Esophagus squamous epithelium (tissue), 5 donors: ENCODE data around the gene HMCN1. TPM values are rescaled to one million over a fixed set of nuclear protein-coding genes. Genes with fewer than 3 reads are reported as not detected.

ENCODE experiments used
- DNase-seq: peaks from one replicate; lab custom pipeline; 2025; lab: John Stamatoyannopoulos, UW
- H3K27ac ChIP-seq, 4 donors: fragments of 200-600 bp; sonication (generic); one replicate each; pipeline ENCODE4 v1.5.1; 2016 to 2019; ENCODE audit warnings: mild to moderate bottlenecking in 1 of 4
- H3K27me3 ChIP-seq, 4 donors: fragments of 200-600 bp; sonication (generic); 1 replicate in 3 of 4; 2 replicates in 1 of 4; pipeline versions ENCODE4 v1.5.1 to v1.6.0; 2017 to 2021; ENCODE audit warnings: antibody characterized with exemption in 1 of 4
- H3K36me3 ChIP-seq, 3 donors: fragments of 200-600 bp; sonication (generic); one replicate each; pipeline ENCODE4 v1.5.1; 2016 to 2019
- H3K4me1 ChIP-seq, 3 donors: fragments of 200-600 bp; sonication (generic); one replicate each; pipeline ENCODE4 v1.5.1; 2017 to 2019
- H3K4me3 ChIP-seq, 4 donors: fragments of 200-600 bp; sonication (generic); 1 replicate in 3 of 4; 2 replicates in 1 of 4; pipeline ENCODE4 v1.5.1; 2016 to 2019; ENCODE audit warnings: mild to moderate bottlenecking in 2 of 4, moderate library complexity in 1 of 4
- H3K9me3 ChIP-seq, 3 donors: fragments of 200-600 bp; sonication (generic); one replicate each; pipeline ENCODE4 v1.5.1; 2016 to 2019
- CTCF ChIP-seq, 6 experiments: fragments of 450-650 bp in 4 of 6; fragments of 200-600 bp in 2 of 6; sonication (generic) in 2 of 6; IDR thresholded peaks; one replicate each; pipeline ENCODE4 v1.5.1; 2016 to 2019; ENCODE audit warnings: antibody characterized with exemption in 6 of 6, mild to moderate bottlenecking in 4 of 6, moderate library complexity in 4 of 6
- POLR2A ChIP-seq, 4 donors: fragments of 450-650 bp; IDR thresholded peaks; one replicate each; pipeline ENCODE4 v1.6.1; 2017; ENCODE audit warnings: antibody characterized with exemption in 4 of 4, mild to moderate bottlenecking in 4 of 4, moderate library complexity in 3 of 4
- WGBS, 2 donors: methylation state at CpG; one replicate each; pipeline ENCODE4 v1.1.5; 2018; 5-methylcytosine and 5-hydroxymethylcytosine counted together
- intact Hi-C: fragments of 100-400 bp; cut with DNase I; formaldehyde crosslinking; loops from one replicate; pipeline ENCODE4 v1.15.0; 2022
- total RNA-seq, 4 donors: library from RNA; depleted of rRNA; stranded (reverse); fragments of >200 nt; gene quantifications; one replicate each; pipeline ENCODE4 v1.1.0, GENCODE V29; 2016
- donor health status: DM: yes; HTN: yes; CAD: no.

Gene HMCN1
- total RNA-seq, 4 donors from 2014 or later: 0.49 to 6.7 (median 3.3) TPM

DNA sequence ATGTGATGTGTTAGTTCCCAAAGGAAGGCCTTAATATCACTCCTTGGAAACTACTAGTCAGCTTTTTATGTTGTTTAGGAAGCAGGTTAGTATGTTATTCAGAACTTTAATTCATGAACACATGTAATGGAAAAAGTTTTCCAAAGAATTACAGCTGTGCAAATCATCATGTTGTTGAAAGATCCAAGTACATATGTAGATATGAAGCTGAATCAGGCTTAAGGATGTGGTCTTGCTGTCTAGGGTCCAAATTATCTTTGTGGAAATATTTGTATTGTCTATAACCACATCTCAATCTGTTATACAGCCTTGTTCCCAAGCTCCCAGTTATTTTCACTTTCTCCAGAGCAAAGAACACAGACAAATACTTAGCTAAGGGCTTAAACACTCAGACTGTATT lies 409.3 kb downstream of the HMCN1 start:
- intact Hi-C loops: loop anchor here (10.0 kb wide), 1 partner anchor 61 kb away; no protein-coding TSS in a partner anchor

GRCh38 chr1:186144505-186144904 lies 410.3 kb downstream of the HMCN1 start:
- 77 to 90% methylated on average over 5 of the region's 5 CpGs for WGBS, 2 donors
- DNase-seq: no peak
- TF ChIP-seq POLR2A (IDR thresholded peaks at IDR 0.05): no peak
- Histone ChIP-seq H3K9me3 (no peaks in the 10 kb centered on the region), H3K27ac (no peak overlapping the region), H3K4me1 (no peaks in the 10 kb centered on the region), H3K27me3 (no peaks in the 10 kb centered on the region), H3K36me3 (peaks cover 0 to 7% (median 0%) of the 10 kb centered on the region in 3 donors), H3K4me3 (no peak overlapping the region)
- intact Hi-C loops: loop anchor here (10.0 kb wide), 1 partner anchor 60 kb away; no protein-coding TSS in a partner anchor

More for the DNA sequence above, 409.3 kb downstream of the HMCN1 start:
- no peak for DNase-seq
- H3K27ac ChIP-seq: peak overlapping the region in 1 of 4 donors; percentile 19
- H3K9me3 ChIP-seq: no peaks in the 10 kb centered on the region
- no peaks in the 10 kb centered on the region for H3K4me1 ChIP-seq
- no peak overlapping the region for H3K4me3 ChIP-seq
- TF ChIP-seq POLR2A (IDR thresholded peaks at IDR 0.05) (no peak), CTCF (IDR thresholded peaks at IDR 0.05) (no peak)
- peaks cover 0 to 7% (median 0%) of the 10 kb centered on the region in 3 donors for H3K36me3 ChIP-seq
- H3K27me3 ChIP-seq: no peaks in the 10 kb centered on the region

- 83 to 84% methylated on average over 2 of the region's 2 CpGs for WGBS, 2 donors
- TF ChIP-seq CTCF (IDR thresholded peaks at IDR 0.05): no peak
- TF ChIP-seq POLR2A (IDR thresholded peaks at IDR 0.05): no peak
- H3K4me1 ChIP-seq: no peaks in the 10 kb centered on the region
- no peak for DNase-seq
- H3K27me3 ChIP-seq: no peaks in the 10 kb centered on the region
- intact Hi-C loops: loop anchor here (10.0 kb wide), 1 partner anchor 58 kb away; no protein-coding TSS in a partner anchor
- peaks cover 0 to 7% (median 0%) of the 10 kb centered on the region in 3 donors for H3K36me3 ChIP-seq
- no peak overlapping the region for H3K4me3 ChIP-seq
- H3K9me3 ChIP-seq: no peaks in the 10 kb centered on the region
- no peak overlapping the region for H3K27ac ChIP-seq
These were observed 412.8 kb downstream of the HMCN1 start for GRCh38 chr1:186146974-186147373.

DNA sequence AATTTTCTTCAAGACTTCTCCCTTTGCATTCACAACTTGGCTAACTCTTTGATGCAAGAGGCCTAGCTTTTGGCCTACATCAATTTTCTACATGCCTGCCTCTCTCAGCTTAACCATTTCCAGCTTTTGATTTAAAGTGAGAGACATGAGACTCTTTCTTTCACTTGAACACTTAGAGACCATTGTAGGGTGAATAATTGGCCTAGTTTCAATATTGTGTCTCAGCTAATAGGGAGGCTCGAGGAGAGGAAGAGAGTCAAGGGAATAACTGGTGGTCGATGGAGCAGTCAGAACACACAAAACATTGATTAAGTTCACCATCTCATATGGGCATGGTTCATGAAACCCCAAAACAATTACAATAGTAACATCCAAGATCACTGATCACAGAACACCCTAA lies 415.4 kb downstream of the HMCN1 start:
- no peak for DNase-seq
- Histone ChIP-seq H3K27ac (no peak overlapping the region), H3K36me3 (peaks cover 0 to 7% (median 0%) of the 10 kb centered on the region in 3 donors), H3K9me3 (no peaks in the 10 kb centered on the region), H3K4me3 (no peak overlapping the region), H3K27me3 (no peaks in the 10 kb centered on the region), H3K4me1 (peaks cover 0 to 8% (median 0%) of the 10 kb centered on the region in 3 donors)
- intact Hi-C loops: loop anchor here (10.0 kb wide), 1 partner anchor 55 kb away; no protein-coding TSS in a partner anchor
- WGBS, 2 donors: 76 to 83% methylated on average over 2 of the region's 2 CpGs
- no peak for TF ChIP-seq POLR2A (IDR thresholded peaks at IDR 0.05)
- no peak for TF ChIP-seq CTCF (IDR thresholded peaks at IDR 0.05)

- TF ChIP-seq POLR2A (IDR thresholded peaks at IDR 0.05) (no peak), CTCF (IDR thresholded peaks at IDR 0.05) (no peak)
- no peaks in the 10 kb centered on the region for H3K9me3 ChIP-seq
- 36 to 47% methylated on average over 3 of the region's 3 CpGs for WGBS, 2 donors
- H3K27ac ChIP-seq: peak overlapping the region in 2 of 4 donors; percentile 7 to 45
- H3K27me3 ChIP-seq: no peaks in the 10 kb centered on the region
- peaks cover 0 to 8% (median 0%) of the 10 kb centered on the region in 3 donors for H3K4me1 ChIP-seq
- no peak for DNase-seq
- intact Hi-C loops: no loop called here
- no peak overlapping the region for H3K4me3 ChIP-seq
- no peaks in the 10 kb centered on the region for H3K36me3 ChIP-seq
These were observed 418.0 kb downstream of the HMCN1 start for GRCh38 chr1:186152227-186152619.
